ENCODE results near the gene ZSCAN26.
A peak's percentile ranks its signal among the peaks of the same experiment; 100 is the strongest.

The ZSCAN26 gene

GRCh38 chr6:28248916-28249315 lies 18.0 kb upstream of the ZSCAN26 start:
- TF ChIP-seq CEBPB (IDR thresholded peaks at IDR 0.05) (no peak), ZBTB7A (IDR thresholded peaks at IDR 0.05; ENCODE audit: low read depth) (no peak), TAF1 (IDR thresholded peaks at IDR 0.05; ENCODE audit: low read depth) (no peak), YY1 (IDR thresholded peaks at IDR 0.05; ENCODE audit: low read depth) (no peak), TEAD4 (IDR thresholded peaks at IDR 0.05) (no peak), TCF12 (IDR thresholded peaks at IDR 0.05; ENCODE audit: low read depth) (no peak), EGR1 (IDR thresholded peaks at IDR 0.05) (no peak), REST (IDR thresholded peaks at IDR 0.05; ENCODE audit: low read depth) (no peak), FOXM1 (IDR thresholded peaks at IDR 0.05; ENCODE audit: borderline replicate concordance, low read depth) (no peak), EP300 (IDR thresholded peaks at IDR 0.05; ENCODE audit: borderline replicate concordance) (no peak), USF1 (IDR thresholded peaks at IDR 0.05) (no peak)

GRCh38 chr6:28250747-28251146 lies 16.2 kb upstream of the ZSCAN26 start:
- TF ChIP-seq NFIC (IDR thresholded peaks at IDR 0.05) (no peak), CEBPB (IDR thresholded peaks at IDR 0.05) (no peak), ZBTB7A (IDR thresholded peaks at IDR 0.05; ENCODE audit: low read depth) (no peak), EGR1 (IDR thresholded peaks at IDR 0.05) (no peak), CREB1 (IDR thresholded peaks at IDR 0.05; ENCODE audit: low read depth) (no peak), FOXM1 (IDR thresholded peaks at IDR 0.05; ENCODE audit: borderline replicate concordance, low read depth) (no peak), MAX (IDR thresholded peaks at IDR 0.05) (no peak), USF1 (IDR thresholded peaks at IDR 0.05) (no peak), RAD21 (IDR thresholded peaks at IDR 0.05; ENCODE audit: low read depth) (no peak), TCF12 (IDR thresholded peaks at IDR 0.05; ENCODE audit: low read depth) (no peak), REST (IDR thresholded peaks at IDR 0.05; ENCODE audit: low read depth) (no peak), TAF1 (IDR thresholded peaks at IDR 0.05; ENCODE audit: low read depth) (no peak), YY1 (IDR thresholded peaks at IDR 0.05; ENCODE audit: low read depth) (no peak), TEAD4 (IDR thresholded peaks at IDR 0.05) (no peak), EP300 (IDR thresholded peaks at IDR 0.05; ENCODE audit: borderline replicate concordance) (no peak)

- TF ChIP-seq USF1 (IDR thresholded peaks at IDR 0.05) = no peak
- no peak for TF ChIP-seq FOXM1 (IDR thresholded peaks at IDR 0.05; ENCODE audit: borderline replicate concordance, low read depth)
- TF ChIP-seq YY1 (IDR thresholded peaks at IDR 0.05; ENCODE audit: low read depth) = no peak
- no peak for TF ChIP-seq ZBTB7A (IDR thresholded peaks at IDR 0.05; ENCODE audit: low read depth)
- no peak for TF ChIP-seq RAD21 (IDR thresholded peaks at IDR 0.05; ENCODE audit: low read depth)
- no peak for TF ChIP-seq EGR1 (IDR thresholded peaks at IDR 0.05)
- TF ChIP-seq TCF12 (IDR thresholded peaks at IDR 0.05; ENCODE audit: low read depth) = no peak
- no peak for TF ChIP-seq TEAD4 (IDR thresholded peaks at IDR 0.05)
- no peak for TF ChIP-seq EP300 (IDR thresholded peaks at IDR 0.05; ENCODE audit: borderline replicate concordance)
- no peak for TF ChIP-seq TAF1 (IDR thresholded peaks at IDR 0.05; ENCODE audit: low read depth)
These were observed 15.3 kb upstream of the ZSCAN26 start for GRCh38 chr6:28251661-28252008.

- TF ChIP-seq FOXM1 (IDR thresholded peaks at IDR 0.05; ENCODE audit: borderline replicate concordance, low read depth) (no peak), USF1 (IDR thresholded peaks at IDR 0.05) (no peak), MAX (IDR thresholded peaks at IDR 0.05) (peak; percentile 60; the same call in 1 of the 2 replicates), TAF1 (IDR thresholded peaks at IDR 0.05; ENCODE audit: low read depth) (peak; percentile 82; the same call in 1 of the 2 replicates), EGR1 (IDR thresholded peaks at IDR 0.05) (no peak)
These were observed 14.7 kb upstream of the ZSCAN26 start, which contains the start of gene ZKSCAN4 for GRCh38 chr6:28252009-28252975. TSS of gene ZKSCAN4 (minus strand) at chr6:28252269. CDS start at chr6:28251980, 289 bp downstream.

All from Ishikawa (cell line).